GM12878 (cell line): ENCODE measurements around the gene PSMA7.

ENCODE experiments used
- BRCA1 ChIP-seq: IDR thresholded peaks from 2 replicates; pipeline ENCODE4 v1.6.1; 2011; ENCODE audit warnings: low read depth, low read length, improper control_type of control experiment
- CREB1 ChIP-seq: IDR thresholded peaks from 2 replicates; pipeline ENCODE4 v1.6.1; 2012; ENCODE audit warnings: low read depth, mild to moderate bottlenecking, inconsistent platforms
- FOS ChIP-seq: IDR thresholded peaks from 3 replicates; pipeline ENCODE4 v1.6.1; 2011; ENCODE audit warnings: borderline replicate concordance; ENCODE audit not compliant: insufficient read length; ENCODE audit errors: extremely low read depth
- FOXM1 ChIP-seq: IDR thresholded peaks from 2 replicates; pipeline ENCODE4 v1.6.1; 2012; ENCODE audit warnings: low read depth, mild to moderate bottlenecking, inconsistent platforms, low read length, moderate library complexity
- NFXL1 ChIP-seq: fragments of 450-650 bp; IDR thresholded peaks from 2 replicates; pipeline ENCODE4 v1.6.1; 2017; ENCODE audit warnings: antibody characterized with exemption, mild to moderate bottlenecking, borderline replicate concordance
- POLR2A ChIP-seq: IDR thresholded peaks from 2 replicates; pipeline ENCODE4 v1.6.1; 2011; ENCODE audit warnings: low read depth, mild to moderate bottlenecking, low read length
- POLR2AphosphoS5 ChIP-seq: IDR thresholded peaks from 2 replicates; pipeline ENCODE4 v1.6.1; 2011; ENCODE audit warnings: mild to moderate bottlenecking, low read length, inconsistent platforms
- SRF ChIP-seq, 2 experiments: IDR thresholded peaks; 2 replicates each; pipeline ENCODE4 v1.6.1; 2011; ENCODE audit warnings: low read depth in 2 of 2, low read length in 2 of 2, mild to moderate bottlenecking in 1 of 2, moderate library complexity in 1 of 2
- TAF1 ChIP-seq: IDR thresholded peaks from 2 replicates; pipeline ENCODE4 v1.6.1; 2011; ENCODE audit warnings: mild to moderate bottlenecking, low read depth, low read length, borderline replicate concordance
- ZNF622 ChIP-seq: fragments of 450-650 bp; IDR thresholded peaks from 2 replicates; pipeline ENCODE4 v1.6.1; 2017; ENCODE audit warnings: mild to moderate bottlenecking, inconsistent platforms
- ZZZ3 ChIP-seq: IDR thresholded peaks from 2 replicates; pipeline ENCODE4 v1.6.1; 2011; ENCODE audit warnings: low read depth; ENCODE audit not compliant: control insufficient read depth, insufficient read length
- TF ChIP-seq, protein P1 (sequence below), 3 experiments: IDR thresholded peaks in 2 of 3; conservative IDR thresholded peaks in 1 of 3; 2 replicates each; pipeline ENCODE4 v1.5.1; 2011; ENCODE audit warnings: low read depth in 3 of 3, low read length in 3 of 3, mild to moderate bottlenecking in 3 of 3, control low read depth in 2 of 3, moderate library complexity in 2 of 3, inconsistent platforms in 1 of 3, mixed read lengths in 1 of 3; ENCODE audit not compliant: control insufficient read depth in 2 of 3, insufficient read depth in 1 of 3; ENCODE audit errors: extremely low read depth in 1 of 3
- TF ChIP-seq, protein P2 (sequence below): fragments of 450-650 bp; formaldehyde crosslinking; IDR thresholded peaks from 2 replicates; pipeline ENCODE4 v1.4.0; 2020; ENCODE audit warnings: mild to moderate bottlenecking, moderate library complexity

DNA sequence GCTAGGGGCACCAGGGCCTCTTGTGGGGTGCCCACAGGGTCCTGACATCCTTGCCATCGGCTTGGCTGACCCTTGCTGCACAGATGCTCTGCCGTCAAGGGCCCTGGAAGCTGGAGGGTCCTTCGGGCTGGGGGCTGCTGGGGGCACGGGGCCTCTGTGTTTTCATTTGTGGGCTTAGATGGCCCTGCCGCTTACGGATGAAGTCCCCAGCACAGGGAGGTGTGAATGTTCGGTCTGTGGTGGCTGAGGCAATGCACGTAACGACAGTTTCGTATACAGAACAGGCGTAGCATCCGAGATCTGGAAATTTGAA lies 14.8 kb upstream of the PSMA7 start:
- TF ChIP-seq, protein P1, sequence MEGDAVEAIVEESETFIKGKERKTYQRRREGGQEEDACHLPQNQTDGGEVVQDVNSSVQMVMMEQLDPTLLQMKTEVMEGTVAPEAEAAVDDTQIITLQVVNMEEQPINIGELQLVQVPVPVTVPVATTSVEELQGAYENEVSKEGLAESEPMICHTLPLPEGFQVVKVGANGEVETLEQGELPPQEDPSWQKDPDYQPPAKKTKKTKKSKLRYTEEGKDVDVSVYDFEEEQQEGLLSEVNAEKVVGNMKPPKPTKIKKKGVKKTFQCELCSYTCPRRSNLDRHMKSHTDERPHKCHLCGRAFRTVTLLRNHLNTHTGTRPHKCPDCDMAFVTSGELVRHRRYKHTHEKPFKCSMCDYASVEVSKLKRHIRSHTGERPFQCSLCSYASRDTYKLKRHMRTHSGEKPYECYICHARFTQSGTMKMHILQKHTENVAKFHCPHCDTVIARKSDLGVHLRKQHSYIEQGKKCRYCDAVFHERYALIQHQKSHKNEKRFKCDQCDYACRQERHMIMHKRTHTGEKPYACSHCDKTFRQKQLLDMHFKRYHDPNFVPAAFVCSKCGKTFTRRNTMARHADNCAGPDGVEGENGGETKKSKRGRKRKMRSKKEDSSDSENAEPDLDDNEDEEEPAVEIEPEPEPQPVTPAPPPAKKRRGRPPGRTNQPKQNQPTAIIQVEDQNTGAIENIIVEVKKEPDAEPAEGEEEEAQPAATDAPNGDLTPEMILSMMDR (IDR thresholded peaks at IDR 0.05 in 2 of 3, conservative IDR thresholded peaks at IDR 0.05 in 1 of 3; ENCODE audit: control insufficient read depth in 2 of 3, extremely low read depth in 1 of 3, insufficient read depth in 1 of 3, low read depth in 3 of 3, low read length in 3 of 3) = no peak
- TF ChIP-seq FOS (no peak), POLR2AphosphoS5 (no peak), BRCA1 (no peak), NFXL1 (no peak), TAF1 (no peak), POLR2A (no peak), ZZZ3 (no peak), CREB1 (no peak), ZNF622 (no peak), SRF (IDR thresholded peaks at IDR 0.05; ENCODE audit: low read depth in 2 of 2, low read length in 2 of 2) (no peak), FOXM1 (no peak)
- TF ChIP-seq, protein P2, sequence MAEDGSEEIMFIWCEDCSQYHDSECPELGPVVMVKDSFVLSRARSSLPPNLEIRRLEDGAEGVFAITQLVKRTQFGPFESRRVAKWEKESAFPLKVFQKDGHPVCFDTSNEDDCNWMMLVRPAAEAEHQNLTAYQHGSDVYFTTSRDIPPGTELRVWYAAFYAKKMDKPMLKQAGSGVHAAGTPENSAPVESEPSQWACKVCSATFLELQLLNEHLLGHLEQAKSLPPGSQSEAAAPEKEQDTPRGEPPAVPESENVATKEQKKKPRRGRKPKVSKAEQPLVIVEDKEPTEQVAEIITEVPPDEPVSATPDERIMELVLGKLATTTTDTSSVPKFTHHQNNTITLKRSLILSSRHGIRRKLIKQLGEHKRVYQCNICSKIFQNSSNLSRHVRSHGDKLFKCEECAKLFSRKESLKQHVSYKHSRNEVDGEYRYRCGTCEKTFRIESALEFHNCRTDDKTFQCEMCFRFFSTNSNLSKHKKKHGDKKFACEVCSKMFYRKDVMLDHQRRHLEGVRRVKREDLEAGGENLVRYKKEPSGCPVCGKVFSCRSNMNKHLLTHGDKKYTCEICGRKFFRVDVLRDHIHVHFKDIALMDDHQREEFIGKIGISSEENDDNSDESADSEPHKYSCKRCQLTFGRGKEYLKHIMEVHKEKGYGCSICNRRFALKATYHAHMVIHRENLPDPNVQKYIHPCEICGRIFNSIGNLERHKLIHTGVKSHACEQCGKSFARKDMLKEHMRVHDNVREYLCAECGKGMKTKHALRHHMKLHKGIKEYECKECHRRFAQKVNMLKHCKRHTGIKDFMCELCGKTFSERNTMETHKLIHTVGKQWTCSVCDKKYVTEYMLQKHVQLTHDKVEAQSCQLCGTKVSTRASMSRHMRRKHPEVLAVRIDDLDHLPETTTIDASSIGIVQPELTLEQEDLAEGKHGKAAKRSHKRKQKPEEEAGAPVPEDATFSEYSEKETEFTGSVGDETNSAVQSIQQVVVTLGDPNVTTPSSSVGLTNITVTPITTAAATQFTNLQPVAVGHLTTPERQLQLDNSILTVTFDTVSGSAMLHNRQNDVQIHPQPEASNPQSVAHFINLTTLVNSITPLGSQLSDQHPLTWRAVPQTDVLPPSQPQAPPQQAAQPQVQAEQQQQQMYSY (CRISPR knock-in tag) = no peak
